Muscle of leg (tissue), 11 donors: Measurements from ENCODE around the gene PTPN13. TPM values are rescaled to one million over a fixed set of nuclear protein-coding genes. Genes with fewer than 3 reads are reported as not detected.

Source experiments
- DNase-seq: peaks from one replicate; pipeline ENCODE4 v3.0.0; 2013
- H3K27ac ChIP-seq: one replicate; pipeline ENCODE4 v1.5.1; 2013; ENCODE audit warnings: mild to moderate bottlenecking, low read length, control low read depth
- H3K27me3 ChIP-seq: one replicate; pipeline ENCODE4 v1.6.1; 2013; ENCODE audit warnings: low read length; ENCODE audit not compliant: control insufficient read depth, insufficient read depth
- H3K36me3 ChIP-seq: one replicate; pipeline ENCODE4 v1.6.1; 2013; ENCODE audit warnings: low read length; ENCODE audit not compliant: control insufficient read depth, insufficient read depth
- H3K4me1 ChIP-seq: one replicate; pipeline ENCODE4 v1.6.1; 2013; ENCODE audit warnings: low read length; ENCODE audit not compliant: control insufficient read depth, insufficient read depth
- H3K4me3 ChIP-seq: one replicate; pipeline ENCODE4 v1.5.1; 2013; ENCODE audit warnings: low read length, control low read depth
- H3K9me3 ChIP-seq: replicated peaks from 2 replicates; pipeline ENCODE4 v1.6.1; 2013; ENCODE audit warnings: low read depth, low read length; ENCODE audit not compliant: control insufficient read depth
- WGBS: methylation state at CpG from one replicate; pipeline ENCODE4 v1.1.5; 2013; ENCODE audit warnings: missing lambda C conversion rate; ENCODE audit not compliant: insufficient coverage; 5-methylcytosine and 5-hydroxymethylcytosine counted together
- polyA plus RNA-seq, 8 donors: library from polyadenylated mRNA; unstranded; fragments of 120-200 nt; gene quantifications; one replicate each; pipeline versions ENCODE4 v1.2.1 to v1.2.3, GENCODE V29; 2013; ENCODE audit warnings: inconsistent platforms in 1 of 8, low replicate concordance in 1 of 8; ENCODE audit not compliant: insufficient read length in 8 of 8, insufficient read depth in 1 of 8
- total RNA-seq: library from RNA; stranded (reverse); fragments of 120-200 nt; gene quantifications from one replicate; pipeline ENCODE4 v1.2.4, GENCODE V29; 2013

The PTPN13 gene
- total and polyA plus RNA-seq, 9 donors = 2.8 to 14.2 (median 4.8) TPM

DNA sequence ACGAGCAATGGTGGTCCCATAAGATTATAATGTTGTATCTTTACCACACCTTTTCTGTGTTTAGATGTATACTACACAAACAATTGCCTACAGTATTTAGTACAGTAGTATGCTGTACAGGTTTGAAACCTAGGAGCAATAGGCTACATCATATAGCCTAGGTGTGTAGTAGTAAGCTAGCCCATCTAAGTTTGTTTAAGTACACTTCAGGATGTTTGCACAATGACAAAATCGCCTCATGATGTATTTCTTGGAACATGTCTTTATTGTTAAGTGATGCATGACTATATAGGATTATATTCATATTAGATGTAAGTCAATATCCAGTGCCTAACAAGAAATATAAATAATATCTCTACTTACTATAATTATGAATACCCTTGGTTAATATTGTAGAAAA lies 150.5 kb downstream of the PTPN13 start:
- no peaks in the 10 kb centered on the region for H3K27me3 ChIP-seq
- WGBS = no CpG with 5 or more reads among the region's 2 CpGs

GRCh38 chr4:86749121-86749520 lies 155.0 kb downstream of the PTPN13 start:
- Histone ChIP-seq H3K27me3 (no peaks in the 10 kb centered on the region), H3K4me3 (no peak overlapping the region), H3K4me1 (no peaks in the 10 kb centered on the region), H3K27ac (no peak overlapping the region), H3K9me3 (no peaks in the 10 kb centered on the region), H3K36me3 (no peaks in the 10 kb centered on the region)
- DNase-seq = no peak

More for the DNA sequence above, 150.5 kb downstream of the PTPN13 start:
- Histone ChIP-seq H3K36me3 (no peaks in the 10 kb centered on the region), H3K9me3 (peaks cover 3% of the 10 kb centered on the region), H3K27ac (no peak overlapping the region), H3K4me1 (no peaks in the 10 kb centered on the region), H3K4me3 (no peak overlapping the region)
- DNase-seq = no peak

GRCh38 chr4:86755388-86755787 lies 161.3 kb downstream of the PTPN13 start:
- Histone ChIP-seq H3K27ac (no peak overlapping the region), H3K9me3 (no peaks in the 10 kb centered on the region), H3K27me3 (no peaks in the 10 kb centered on the region), H3K4me1 (no peaks in the 10 kb centered on the region), H3K4me3 (no peak overlapping the region), H3K36me3 (no peaks in the 10 kb centered on the region)
- no peak for DNase-seq
- WGBS = no CpG with 5 or more reads among the region's 2 CpGs

- DNase-seq = no peak
- Histone ChIP-seq H3K9me3 (no peaks in the 10 kb centered on the region), H3K4me1 (no peaks in the 10 kb centered on the region), H3K27me3 (no peaks in the 10 kb centered on the region), H3K4me3 (no peak overlapping the region), H3K36me3 (no peaks in the 10 kb centered on the region), H3K27ac (no peak overlapping the region)
- WGBS = no CpG with 5 or more reads among the region's 3 CpGs
These were observed 163.4 kb downstream of the PTPN13 start for GRCh38 chr4:86757468-86757867.

DNA sequence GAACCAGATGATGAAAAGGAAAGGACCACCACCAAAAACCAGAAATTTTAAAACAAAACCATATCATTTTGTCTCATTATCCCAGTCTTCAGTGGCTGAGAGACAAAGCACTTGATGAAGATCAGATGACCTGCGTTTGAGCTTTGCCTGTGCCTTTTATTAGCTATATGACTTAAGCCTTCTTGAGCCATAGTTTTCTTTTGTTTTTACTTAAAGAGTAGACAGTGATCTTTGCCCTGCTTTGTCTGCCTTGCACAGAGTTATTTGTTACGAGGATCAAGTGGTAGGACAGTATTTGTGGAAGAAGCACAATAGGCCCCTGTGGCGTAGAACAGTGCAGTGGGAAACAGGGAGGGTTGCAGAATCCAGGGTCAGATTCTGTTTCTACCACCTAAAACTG lies 165.2 kb downstream of the PTPN13 start:
- no peak for DNase-seq
- Histone ChIP-seq H3K36me3 (no peaks in the 10 kb centered on the region), H3K27me3 (no peaks in the 10 kb centered on the region), H3K4me3 (no peak overlapping the region), H3K4me1 (no peaks in the 10 kb centered on the region), H3K27ac (no peak overlapping the region), H3K9me3 (no peaks in the 10 kb centered on the region)
- 83% methylated on average over 1 of the region's 3 CpGs for WGBS

- Histone ChIP-seq H3K9me3 (no peaks in the 10 kb centered on the region), H3K27ac (no peak overlapping the region), H3K36me3 (no peaks in the 10 kb centered on the region), H3K4me1 (no peaks in the 10 kb centered on the region), H3K4me3 (no peak overlapping the region), H3K27me3 (no peaks in the 10 kb centered on the region)
- DNase-seq = no peak
- 98% methylated on average over 4 of the region's 5 CpGs for WGBS
These were observed 168.5 kb downstream of the PTPN13 start for GRCh38 chr4:86762649-86763048.

DNA sequence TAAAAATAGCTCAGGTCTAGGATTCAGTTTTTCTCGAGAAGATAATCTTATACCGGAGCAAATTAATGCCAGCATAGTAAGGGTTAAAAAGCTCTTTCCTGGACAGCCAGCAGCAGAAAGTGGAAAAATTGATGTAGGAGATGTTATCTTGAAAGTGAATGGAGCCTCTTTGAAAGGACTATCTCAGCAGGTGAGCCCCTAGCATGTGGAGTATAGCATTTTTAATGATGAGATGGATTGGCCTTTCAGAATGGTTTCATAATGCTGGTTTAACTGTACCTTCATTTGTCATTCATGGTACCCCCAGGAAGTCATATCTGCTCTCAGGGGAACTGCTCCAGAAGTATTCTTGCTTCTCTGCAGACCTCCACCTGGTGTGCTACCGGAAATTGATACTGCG lies 175.7 kb downstream of the PTPN13 start:
- H3K27ac ChIP-seq = no peak overlapping the region
- WGBS = 88% methylated on average over 2 of the region's 4 CpGs
- H3K36me3 ChIP-seq = no peaks in the 10 kb centered on the region
- no peaks in the 10 kb centered on the region for H3K9me3 ChIP-seq
- no peaks in the 10 kb centered on the region for H3K27me3 ChIP-seq
- H3K4me1 ChIP-seq = no peaks in the 10 kb centered on the region
- H3K4me3 ChIP-seq = no peak overlapping the region
- no peak for DNase-seq

GRCh38 chr4:86771141-86771540 lies 177.0 kb downstream of the PTPN13 start:
- H3K36me3 ChIP-seq = no peaks in the 10 kb centered on the region
- WGBS = no CpG with 5 or more reads among the region's 1 CpG
- DNase-seq = no peak

DNA sequence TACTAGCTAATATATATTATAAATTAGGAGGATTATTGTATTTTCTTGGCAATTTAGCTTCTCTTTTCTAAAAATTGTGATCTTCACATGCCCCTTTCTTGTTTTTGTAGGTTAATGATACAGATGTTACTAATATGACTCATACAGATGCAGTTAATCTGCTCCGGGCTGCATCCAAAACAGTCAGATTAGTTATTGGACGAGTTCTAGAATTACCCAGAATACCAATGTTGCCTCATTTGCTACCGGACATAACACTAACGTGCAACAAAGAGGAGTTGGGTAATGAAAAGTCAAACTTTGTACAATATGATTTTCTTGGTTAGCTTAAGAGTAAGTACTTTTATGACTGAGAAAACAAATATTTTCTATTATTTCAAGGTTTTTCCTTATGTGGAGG lies 180.9 kb downstream of the PTPN13 start:
- H3K4me1 ChIP-seq = no peaks in the 10 kb centered on the region
- no CpG with 5 or more reads among the region's 4 CpGs for WGBS
- H3K27me3 ChIP-seq = no peaks in the 10 kb centered on the region
- no peaks in the 10 kb centered on the region for H3K9me3 ChIP-seq
- DNase-seq = no peak
- H3K27ac ChIP-seq = no peak overlapping the region
- H3K4me3 ChIP-seq = no peak overlapping the region
- H3K36me3 ChIP-seq = no peaks in the 10 kb centered on the region

More at GRCh38 chr4:86771141-86771540, 177.0 kb downstream of the PTPN13 start:
- Histone ChIP-seq H3K27ac (no peak overlapping the region), H3K4me3 (no peak overlapping the region), H3K4me1 (no peaks in the 10 kb centered on the region), H3K27me3 (no peaks in the 10 kb centered on the region), H3K9me3 (no peaks in the 10 kb centered on the region)

DNA sequence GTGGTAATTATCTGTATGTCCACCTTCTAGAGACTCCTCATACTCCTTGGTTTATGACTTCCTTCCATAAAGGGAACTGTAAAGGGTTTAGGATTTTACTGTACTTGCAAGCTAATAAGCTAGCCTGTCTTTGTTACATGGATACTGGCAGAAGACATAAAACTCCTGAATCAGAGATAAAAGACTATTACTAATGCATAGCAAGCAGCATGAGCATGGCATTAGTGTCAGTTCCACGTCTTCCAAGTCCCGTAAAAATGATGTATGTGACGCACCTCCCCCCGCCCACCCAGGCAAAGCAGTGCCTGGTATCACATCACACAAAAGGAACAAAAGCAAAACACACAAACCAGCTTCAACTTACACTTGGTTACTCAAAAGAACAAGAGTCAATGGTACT lies 184.1 kb downstream of the PTPN13 start:
- WGBS = 60% methylated on average over 1 of the region's 4 CpGs

GRCh38 chr4:86788826-86789225 lies 194.7 kb downstream of the PTPN13 start:
- H3K36me3 ChIP-seq = no peaks in the 10 kb centered on the region
- H3K27me3 ChIP-seq = no peaks in the 10 kb centered on the region
- H3K4me1 ChIP-seq = no peaks in the 10 kb centered on the region
- H3K4me3 ChIP-seq = no peak overlapping the region
- WGBS = 90% methylated on average over 2 of the region's 2 CpGs
- no peak overlapping the region for H3K27ac ChIP-seq
- no peak for DNase-seq
- no peaks in the 10 kb centered on the region for H3K9me3 ChIP-seq

More for the DNA sequence above, 184.1 kb downstream of the PTPN13 start:
- DNase-seq = no peak
- Histone ChIP-seq H3K27me3 (no peaks in the 10 kb centered on the region), H3K36me3 (no peaks in the 10 kb centered on the region), H3K4me3 (no peak overlapping the region), H3K9me3 (no peaks in the 10 kb centered on the region), H3K27ac (no peak overlapping the region), H3K4me1 (no peaks in the 10 kb centered on the region)
